GM12891 (cell line): Measurements from ENCODE around the gene LCNL1.

ENCODE experiments used
- PAX5 ChIP-seq: IDR thresholded peaks from 2 replicates; pipeline ENCODE4 v1.6.1; 2011; ENCODE audit warnings: low read length, moderate library complexity, mild to moderate bottlenecking; ENCODE audit not compliant: insufficient read depth, severe bottlenecking
- POLR2A ChIP-seq: IDR thresholded peaks from 2 replicates; pipeline ENCODE4 v1.6.1; 2011; ENCODE audit warnings: low read depth, low read length, control low read depth
- POLR2AphosphoS5 ChIP-seq: IDR thresholded peaks from 2 replicates; pipeline ENCODE4 v1.6.1; 2011; ENCODE audit warnings: low read depth, low read length, control low read depth
- SPI1 ChIP-seq: IDR thresholded peaks from 2 replicates; pipeline ENCODE4 v1.6.1; 2011; ENCODE audit warnings: low read depth, low read length, control low read depth
- TAF1 ChIP-seq: IDR thresholded peaks from 2 replicates; pipeline ENCODE4 v1.6.1; 2011; ENCODE audit warnings: low read depth, low read length, control low read depth

DNA sequence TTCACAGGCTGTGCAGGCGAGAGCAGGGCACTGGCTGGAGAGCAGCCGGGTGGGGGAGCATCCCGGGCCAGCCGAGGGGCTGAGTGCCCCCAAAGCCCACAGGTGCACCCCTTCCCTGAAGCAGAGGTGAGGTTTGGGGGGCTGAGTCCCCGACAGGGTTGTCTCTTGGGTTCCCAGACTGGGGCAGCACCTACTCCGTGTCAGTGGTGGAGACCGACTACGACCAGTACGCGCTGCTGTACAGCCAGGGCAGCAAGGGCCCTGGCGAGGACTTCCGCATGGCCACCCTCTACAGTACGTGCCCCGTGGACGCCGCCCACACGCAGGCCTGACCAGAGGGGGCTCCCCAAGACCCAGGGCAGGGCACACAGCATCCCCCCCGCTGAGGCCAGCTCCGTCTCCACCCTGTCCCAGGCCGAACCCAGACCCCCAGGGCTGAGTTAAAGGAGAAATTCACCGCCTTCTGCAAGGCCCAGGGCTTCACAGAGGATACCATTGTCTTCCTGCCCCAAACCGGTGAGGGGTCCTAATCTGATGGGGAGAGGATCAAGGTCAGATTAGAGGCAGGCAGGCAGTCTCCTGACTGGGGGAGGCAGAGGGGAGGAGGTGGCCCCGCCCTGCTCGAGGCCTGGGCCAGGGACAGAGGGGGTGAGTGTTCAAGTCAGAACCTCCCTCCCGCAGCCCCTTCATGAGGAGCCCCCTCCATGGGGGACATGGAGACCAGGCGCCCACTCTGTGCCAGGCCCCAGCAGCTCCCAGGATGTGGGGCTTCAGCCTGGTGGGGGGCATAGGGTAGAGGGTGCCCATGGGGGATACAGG is 2.8 kb upstream of the LCNL1 start:
- TF ChIP-seq POLR2A: no peak
- no peak for TF ChIP-seq TAF1
- TF ChIP-seq POLR2AphosphoS5: no peak
- TF ChIP-seq PAX5: no peak
- TF ChIP-seq SPI1: no peak
